GM12878 (cell line): ENCODE data around the gene PLSCR1.

ENCODE experiments used
- EGR1 ChIP-seq, 2 experiments: IDR thresholded peaks; 1 replicate in 1 of 2; 2 replicates in 1 of 2; pipeline ENCODE4 v1.6.1; 2011 to 2012; ENCODE audit warnings: low read depth in 2 of 2, low read length in 2 of 2, borderline replicate concordance in 1 of 2, mild to moderate bottlenecking in 1 of 2, moderate library complexity in 1 of 2
- EZH2 ChIP-seq: IDR thresholded peaks from 2 replicates; pipeline ENCODE4 v1.6.1; 2012; ENCODE audit warnings: low read depth, mild to moderate bottlenecking, control low read depth, inconsistent platforms, low read length, borderline replicate concordance; ENCODE audit not compliant: control insufficient read depth
- NFYB ChIP-seq: IDR thresholded peaks from 2 replicates; pipeline ENCODE4 v1.6.1; 2011; ENCODE audit warnings: low read depth, mild to moderate bottlenecking, low read length, improper control_type of control experiment, moderate library complexity; ENCODE audit not compliant: insufficient read depth
- POLR2AphosphoS5 ChIP-seq: IDR thresholded peaks from 2 replicates; pipeline ENCODE4 v1.6.1; 2011; ENCODE audit warnings: mild to moderate bottlenecking, low read length, inconsistent platforms
- SUPT20H ChIP-seq: IDR thresholded peaks from 2 replicates; pipeline ENCODE4 v1.6.1; 2011; ENCODE audit warnings: low read depth, mild to moderate bottlenecking, low read length, moderate library complexity, borderline replicate concordance; ENCODE audit not compliant: control insufficient read depth
- TF ChIP-seq, protein P1 (sequence below), 3 experiments: IDR thresholded peaks in 2 of 3; conservative IDR thresholded peaks in 1 of 3; 2 replicates each; pipeline ENCODE4 v1.5.1; 2011; ENCODE audit warnings: low read depth in 3 of 3, low read length in 3 of 3, mild to moderate bottlenecking in 3 of 3, control low read depth in 2 of 3, moderate library complexity in 2 of 3, inconsistent platforms in 1 of 3, mixed read lengths in 1 of 3; ENCODE audit not compliant: control insufficient read depth in 2 of 3, insufficient read depth in 1 of 3; ENCODE audit errors: extremely low read depth in 1 of 3

DNA sequence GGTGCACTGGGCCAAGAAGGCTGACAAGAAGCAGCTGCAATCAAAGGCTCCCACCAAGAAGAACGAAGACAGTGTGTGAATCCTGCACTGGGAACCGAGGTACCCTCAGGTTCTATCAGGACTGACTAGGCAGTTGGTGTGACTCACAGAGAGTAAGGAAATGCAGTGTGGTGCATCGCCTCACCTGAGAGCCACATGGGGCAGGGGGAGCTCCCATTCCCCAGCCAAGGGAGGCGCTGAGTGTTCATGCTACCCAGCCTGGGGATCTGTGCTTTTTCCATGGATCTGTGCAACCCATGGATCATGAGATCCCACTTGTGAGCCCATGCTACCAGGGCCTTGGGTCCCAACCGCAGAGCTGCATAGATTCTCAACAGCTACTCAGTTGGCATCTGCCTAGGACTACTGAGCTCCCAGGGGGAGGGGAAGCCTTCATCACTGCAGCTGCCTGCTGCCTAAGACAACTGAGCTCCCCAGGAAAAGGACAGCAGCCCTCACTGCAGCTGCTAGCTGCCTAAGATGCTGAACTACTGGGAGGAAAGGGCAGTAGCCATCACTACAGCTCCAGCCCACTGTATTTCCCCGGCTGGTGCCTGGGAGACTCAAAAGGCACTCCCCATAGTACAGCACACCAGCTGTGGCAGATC lies 68.2 kb downstream of the PLSCR1 start:
- TF ChIP-seq NFYB = no peak
- TF ChIP-seq SUPT20H = no peak
- TF ChIP-seq POLR2AphosphoS5 = no peak
- TF ChIP-seq EGR1 (IDR thresholded peaks at IDR 0.05; ENCODE audit: borderline replicate concordance in 1 of 2, low read depth in 2 of 2, low read length in 2 of 2) = no peak
- TF ChIP-seq, protein P1, sequence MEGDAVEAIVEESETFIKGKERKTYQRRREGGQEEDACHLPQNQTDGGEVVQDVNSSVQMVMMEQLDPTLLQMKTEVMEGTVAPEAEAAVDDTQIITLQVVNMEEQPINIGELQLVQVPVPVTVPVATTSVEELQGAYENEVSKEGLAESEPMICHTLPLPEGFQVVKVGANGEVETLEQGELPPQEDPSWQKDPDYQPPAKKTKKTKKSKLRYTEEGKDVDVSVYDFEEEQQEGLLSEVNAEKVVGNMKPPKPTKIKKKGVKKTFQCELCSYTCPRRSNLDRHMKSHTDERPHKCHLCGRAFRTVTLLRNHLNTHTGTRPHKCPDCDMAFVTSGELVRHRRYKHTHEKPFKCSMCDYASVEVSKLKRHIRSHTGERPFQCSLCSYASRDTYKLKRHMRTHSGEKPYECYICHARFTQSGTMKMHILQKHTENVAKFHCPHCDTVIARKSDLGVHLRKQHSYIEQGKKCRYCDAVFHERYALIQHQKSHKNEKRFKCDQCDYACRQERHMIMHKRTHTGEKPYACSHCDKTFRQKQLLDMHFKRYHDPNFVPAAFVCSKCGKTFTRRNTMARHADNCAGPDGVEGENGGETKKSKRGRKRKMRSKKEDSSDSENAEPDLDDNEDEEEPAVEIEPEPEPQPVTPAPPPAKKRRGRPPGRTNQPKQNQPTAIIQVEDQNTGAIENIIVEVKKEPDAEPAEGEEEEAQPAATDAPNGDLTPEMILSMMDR (IDR thresholded peaks at IDR 0.05 in 2 of 3, conservative IDR thresholded peaks at IDR 0.05 in 1 of 3; ENCODE audit: control insufficient read depth in 2 of 3, extremely low read depth in 1 of 3, insufficient read depth in 1 of 3, low read depth in 3 of 3, low read length in 3 of 3) = no peak
- no peak for TF ChIP-seq EZH2
